MM.1S (cell line): ENCODE results near the gene SPATA7.

ENCODE experiments used
- DNase-seq: peaks from one replicate; pipeline ENCODE4 v3.0.0-alpha.2; 2015
- H2AFZ ChIP-seq: fragments of 300-600 bp; sonication (generic); 2 replicates; pipeline ENCODE4 v1.6.0; 2016; ENCODE audit warnings: antibody characterized with exemption, low read length
- H3F3A ChIP-seq: fragments of 300-600 bp; sonication (generic); 2 replicates; pipeline ENCODE4 v1.6.1; 2016; ENCODE audit warnings: mild to moderate bottlenecking, antibody characterized with exemption, low read length, moderate library complexity, mixed read lengths; ENCODE audit not compliant: insufficient read depth
- H3K27ac ChIP-seq: fragments of 300-600 bp; sonication (generic); 2 replicates; pipeline ENCODE4 v1.5.1; 2016; ENCODE audit warnings: mild to moderate bottlenecking, low read length
- H3K27me3 ChIP-seq: fragments of 300-600 bp; sonication (generic); replicated peaks from 2 replicates; pipeline ENCODE4 v1.6.0; 2016; ENCODE audit warnings: low read length; ENCODE audit not compliant: insufficient read depth
- H3K36me3 ChIP-seq: fragments of 300-600 bp; sonication (generic); replicated peaks from 2 replicates; pipeline ENCODE4 v1.6.1; 2016; ENCODE audit warnings: mild to moderate bottlenecking, low read length, mixed read lengths; ENCODE audit not compliant: insufficient read depth
- H3K4me1 ChIP-seq: fragments of 300-600 bp; sonication (generic); 2 replicates; pipeline ENCODE4 v1.6.1; 2016; ENCODE audit warnings: low read length, mixed read lengths
- H3K4me2 ChIP-seq: fragments of 300-600 bp; sonication (generic); 2 replicates; pipeline ENCODE4 v1.6.0; 2016; ENCODE audit warnings: low read depth, low read length
- H3K4me3 ChIP-seq: fragments of 300-600 bp; sonication (generic); 2 replicates; pipeline ENCODE4 v1.5.1; 2016; ENCODE audit warnings: low read length, mixed read lengths
- H3K79me2 ChIP-seq: fragments of 300-600 bp; sonication (generic); 2 replicates; pipeline ENCODE4 v1.6.1; 2016; ENCODE audit warnings: mixed run types, low read length, mixed read lengths
- H3K9ac ChIP-seq: fragments of 300-600 bp; sonication (generic); 2 replicates; pipeline ENCODE4 v1.6.1; 2016; ENCODE audit warnings: low read length, mixed read lengths
- H3K9me2 ChIP-seq: fragments of 300-600 bp; sonication (generic); replicated peaks from 2 replicates; pipeline ENCODE4 v1.6.1; 2016; ENCODE audit warnings: mild to moderate bottlenecking, low read length, mixed read lengths; ENCODE audit not compliant: insufficient read depth
- H3K9me3 ChIP-seq: fragments of 300-600 bp; sonication (generic); replicated peaks from 2 replicates; pipeline ENCODE4 v1.6.1; 2016; ENCODE audit warnings: mild to moderate bottlenecking, low read length, mixed read lengths; ENCODE audit not compliant: insufficient read depth
- H4K20me1 ChIP-seq: fragments of 300-600 bp; sonication (generic); 2 replicates; pipeline ENCODE4 v1.6.1; 2016; ENCODE audit warnings: mild to moderate bottlenecking, low read length, moderate library complexity, mixed read lengths; ENCODE audit not compliant: insufficient read depth
- EZH2 ChIP-seq: fragments of 300-600 bp; sonication (generic); optimal IDR thresholded peaks from 2 replicates; pipeline ENCODE3; 2017; ENCODE audit warnings: low read depth, mild to moderate bottlenecking, antibody characterized with exemption, low read length, mixed read lengths
- EZH2phosphoT487 ChIP-seq: fragments of 300-600 bp; sonication (generic); IDR thresholded peaks from 2 replicates; pipeline ENCODE4 v1.6.1; 2018; ENCODE audit warnings: antibody characterized with exemption, low read length
- TF ChIP-seq, protein P1 (sequence below): fragments of 300-600 bp; sonication (generic); IDR thresholded peaks from 2 replicates; pipeline ENCODE4 v1.5.1; 2016; ENCODE audit warnings: antibody characterized with exemption, low read length, mixed read lengths

The SPATA7 gene

DNA sequence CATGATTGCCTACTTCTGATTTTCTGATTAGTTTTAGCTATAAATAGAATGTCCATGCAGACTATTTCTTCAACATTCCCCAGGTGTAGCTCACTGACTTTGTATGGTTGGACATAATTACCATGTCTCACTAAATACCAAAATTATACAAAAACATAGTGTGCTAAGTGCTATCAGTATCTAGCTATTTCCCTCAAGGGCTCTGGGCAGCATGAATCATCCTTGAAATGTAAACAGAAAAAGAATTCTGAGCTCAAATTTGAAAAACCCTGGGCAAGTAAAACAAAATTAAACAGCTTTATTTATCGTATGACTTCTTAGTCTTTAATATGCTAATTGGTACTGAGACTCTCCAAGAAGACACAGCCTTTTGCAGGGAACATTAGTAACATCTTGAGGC, 82.9 kb downstream of the SPATA7 start:
- Histone ChIP-seq H2AFZ (no peak overlapping the region), H3F3A (no peaks in the 10 kb centered on the region), H3K4me3 (no peak overlapping the region), H3K79me2 (no peaks in the 10 kb centered on the region), H3K9me2 (no peaks in the 10 kb centered on the region), H3K9me3 (no peaks in the 10 kb centered on the region), H3K4me1 (no peaks in the 10 kb centered on the region), H3K9ac (no peak overlapping the region), H3K27ac (no peak overlapping the region), H3K4me2 (no peak overlapping the region), H3K27me3 (no peaks in the 10 kb centered on the region), H4K20me1 (no peaks in the 10 kb centered on the region), H3K36me3 (no peaks in the 10 kb centered on the region)
- TF ChIP-seq, protein P1, sequence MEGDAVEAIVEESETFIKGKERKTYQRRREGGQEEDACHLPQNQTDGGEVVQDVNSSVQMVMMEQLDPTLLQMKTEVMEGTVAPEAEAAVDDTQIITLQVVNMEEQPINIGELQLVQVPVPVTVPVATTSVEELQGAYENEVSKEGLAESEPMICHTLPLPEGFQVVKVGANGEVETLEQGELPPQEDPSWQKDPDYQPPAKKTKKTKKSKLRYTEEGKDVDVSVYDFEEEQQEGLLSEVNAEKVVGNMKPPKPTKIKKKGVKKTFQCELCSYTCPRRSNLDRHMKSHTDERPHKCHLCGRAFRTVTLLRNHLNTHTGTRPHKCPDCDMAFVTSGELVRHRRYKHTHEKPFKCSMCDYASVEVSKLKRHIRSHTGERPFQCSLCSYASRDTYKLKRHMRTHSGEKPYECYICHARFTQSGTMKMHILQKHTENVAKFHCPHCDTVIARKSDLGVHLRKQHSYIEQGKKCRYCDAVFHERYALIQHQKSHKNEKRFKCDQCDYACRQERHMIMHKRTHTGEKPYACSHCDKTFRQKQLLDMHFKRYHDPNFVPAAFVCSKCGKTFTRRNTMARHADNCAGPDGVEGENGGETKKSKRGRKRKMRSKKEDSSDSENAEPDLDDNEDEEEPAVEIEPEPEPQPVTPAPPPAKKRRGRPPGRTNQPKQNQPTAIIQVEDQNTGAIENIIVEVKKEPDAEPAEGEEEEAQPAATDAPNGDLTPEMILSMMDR, result no peak
- TF ChIP-seq EZH2phosphoT487 (no peak), EZH2 (no peak)
- DNase-seq, result no peak

DNA sequence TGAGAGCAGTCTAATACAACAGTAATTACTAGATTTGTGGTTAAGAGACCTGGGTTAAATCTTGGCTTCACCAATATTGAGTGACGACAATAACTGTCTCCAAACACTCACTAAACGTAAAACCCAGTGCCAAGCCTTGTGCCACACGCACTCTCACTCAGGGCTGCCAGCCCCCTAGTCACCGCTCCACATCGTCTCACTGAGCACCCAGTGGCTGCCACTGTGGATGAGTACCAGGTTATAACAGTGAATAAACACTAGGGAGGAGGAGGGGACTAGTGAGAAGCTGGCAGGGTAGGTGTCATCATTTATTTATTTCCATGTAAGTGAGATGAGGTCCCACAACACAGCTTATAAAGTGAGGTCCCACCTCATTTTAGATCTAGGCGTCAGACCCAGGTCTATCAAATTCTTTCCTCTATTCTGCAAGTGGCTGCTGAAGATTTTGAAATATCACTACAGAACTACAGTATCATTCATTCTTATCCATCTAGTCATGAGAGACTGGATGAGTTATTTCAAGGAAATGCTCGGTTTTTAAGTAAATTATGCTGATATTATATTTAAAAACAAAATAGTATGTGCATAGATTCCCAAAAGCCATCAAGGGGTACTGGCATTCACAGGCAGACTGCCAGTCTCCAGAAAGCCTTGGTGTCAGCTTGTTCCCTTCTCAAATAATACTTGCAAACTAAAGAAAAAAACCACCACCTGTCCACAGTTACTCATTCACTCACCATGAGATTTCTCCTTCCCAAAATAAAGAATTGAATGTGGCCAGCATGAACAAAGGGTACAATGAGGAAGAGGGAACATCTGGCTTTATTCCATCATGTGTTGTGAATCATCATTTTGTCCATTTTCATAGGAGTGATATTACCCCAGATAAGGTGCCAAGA, 85.3 kb downstream of the SPATA7 start:
- Histone ChIP-seq H3K4me3 (no peak overlapping the region), H4K20me1 (no peaks in the 10 kb centered on the region), H2AFZ (no peak overlapping the region), H3K4me2 (no peak overlapping the region), H3K9me3 (no peaks in the 10 kb centered on the region), H3F3A (no peaks in the 10 kb centered on the region), H3K36me3 (no peaks in the 10 kb centered on the region), H3K27ac (no peak overlapping the region), H3K4me1 (no peaks in the 10 kb centered on the region), H3K9ac (no peak overlapping the region), H3K9me2 (no peaks in the 10 kb centered on the region), H3K27me3 (no peaks in the 10 kb centered on the region), H3K79me2 (no peaks in the 10 kb centered on the region)
- TF ChIP-seq EZH2phosphoT487, result no peak
- no peak for DNase-seq

DNA sequence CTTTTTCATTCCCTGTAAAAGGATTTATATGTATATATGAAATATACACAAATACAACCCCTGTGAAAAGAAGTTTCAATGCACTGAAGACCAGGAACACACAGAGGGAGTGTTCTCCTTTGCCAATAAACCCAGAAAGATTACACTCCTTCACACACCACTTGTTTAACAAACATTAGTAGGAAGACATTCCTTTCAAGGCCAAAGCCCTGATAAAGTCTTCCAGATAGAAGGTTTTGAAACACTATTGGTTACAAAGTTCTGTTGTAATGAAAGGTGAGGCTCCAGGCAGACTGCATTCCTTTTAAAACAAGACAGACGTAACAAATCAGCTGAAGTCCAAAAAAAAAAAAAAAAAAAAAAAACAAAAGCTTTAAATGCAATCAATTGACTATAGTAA, 88.3 kb downstream of the SPATA7 start:
- no peaks in the 10 kb centered on the region for H3K9me2 ChIP-seq
- H3K9ac ChIP-seq, result no peak overlapping the region
- no peak for DNase-seq
- no peaks in the 10 kb centered on the region for H3F3A ChIP-seq
- H4K20me1 ChIP-seq, result no peaks in the 10 kb centered on the region
- TF ChIP-seq EZH2, result no peak
- TF ChIP-seq EZH2phosphoT487, result no peak
- no peak overlapping the region for H2AFZ ChIP-seq
- no peaks in the 10 kb centered on the region for H3K79me2 ChIP-seq
- no peaks in the 10 kb centered on the region for H3K4me1 ChIP-seq
- H3K4me2 ChIP-seq, result no peak overlapping the region
- no peaks in the 10 kb centered on the region for H3K27me3 ChIP-seq
- no peak overlapping the region for H3K27ac ChIP-seq
- no peak overlapping the region for H3K4me3 ChIP-seq
- H3K9me3 ChIP-seq, result no peaks in the 10 kb centered on the region
- H3K36me3 ChIP-seq, result no peaks in the 10 kb centered on the region

DNA sequence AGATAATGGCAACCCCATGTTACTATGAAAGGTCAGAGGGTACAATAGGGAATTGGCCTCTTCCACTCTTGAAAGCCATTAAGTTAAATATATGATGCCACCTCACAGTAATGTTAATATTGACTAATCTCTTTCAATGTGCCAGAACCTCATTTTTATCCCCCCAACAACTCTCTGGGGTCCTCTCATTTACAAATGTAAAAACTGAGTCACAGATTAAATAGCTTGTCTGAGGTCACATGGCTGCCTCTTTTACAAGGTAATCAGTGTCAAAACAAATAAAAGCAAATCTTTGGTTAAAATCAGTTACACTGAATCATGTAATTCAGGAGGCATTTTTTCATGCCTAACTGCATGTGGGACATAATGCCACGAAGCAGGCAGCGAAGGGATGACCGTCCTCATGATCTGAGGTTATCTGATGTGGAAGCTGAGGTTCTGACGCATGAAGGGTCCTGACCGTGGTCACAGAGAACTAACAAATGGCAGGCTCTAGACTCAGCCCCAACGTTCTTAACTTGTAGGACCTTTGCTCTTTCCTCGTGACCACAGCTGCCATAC, 90.8 kb downstream of the SPATA7 start:
- no peaks in the 10 kb centered on the region for H3K36me3 ChIP-seq
- no peaks in the 10 kb centered on the region for H3K9me2 ChIP-seq
- H3F3A ChIP-seq, result no peaks in the 10 kb centered on the region
- H3K4me2 ChIP-seq, result no peak overlapping the region
- no peak for DNase-seq
- H3K79me2 ChIP-seq, result no peaks in the 10 kb centered on the region
- H3K9ac ChIP-seq, result no peak overlapping the region
- H3K4me1 ChIP-seq, result no peaks in the 10 kb centered on the region
- no peak overlapping the region for H2AFZ ChIP-seq
- no peak overlapping the region for H3K4me3 ChIP-seq
- H3K27me3 ChIP-seq, result no peaks in the 10 kb centered on the region
- H3K27ac ChIP-seq, result no peak overlapping the region
- H4K20me1 ChIP-seq, result no peaks in the 10 kb centered on the region
- H3K9me3 ChIP-seq, result no peaks in the 10 kb centered on the region
- TF ChIP-seq EZH2phosphoT487, result no peak
- TF ChIP-seq, protein P1, result no peak
- TF ChIP-seq EZH2, result no peak
